GM06990 (cell line): Measurements from ENCODE around the gene UBAP1L.

Experiments used
- DNase-seq: peaks from one replicate; pipeline ENCODE4 v3.0.0-alpha.2; 2011; ENCODE audit not compliant: insufficient read length; ENCODE audit errors: extremely low read depth
- H3K27me3 ChIP-seq: replicated peaks from 2 replicates; pipeline ENCODE4 v1.6.0; 2011; ENCODE audit warnings: low read length; ENCODE audit not compliant: control insufficient read depth, insufficient read depth
- H3K36me3 ChIP-seq: 2 replicates; pipeline ENCODE4 v1.5.1; 2011; ENCODE audit warnings: low read length; ENCODE audit not compliant: control insufficient read depth, insufficient read depth
- H3K4me3 ChIP-seq: replicated peaks from 2 replicates; pipeline ENCODE4 v1.5.1; 2011; ENCODE audit warnings: low read depth, mild to moderate bottlenecking, control low read depth, low read length
- CTCF ChIP-seq: IDR thresholded peaks from 2 replicates; pipeline ENCODE4 v1.5.1; 2011; ENCODE audit warnings: low read length, control low read depth, mild to moderate bottlenecking, inconsistent platforms; ENCODE audit not compliant: insufficient read depth, poor library complexity, severe bottlenecking

The UBAP1L gene

GRCh38 chr15:65130941-65131340 lies 15.9 kb upstream of the UBAP1L start:
- no peak for TF ChIP-seq CTCF
- Histone ChIP-seq H3K27me3 (no peaks in the 10 kb centered on the region), H3K36me3 (peaks cover 20% of the 10 kb centered on the region), H3K4me3 (no peak overlapping the region)
- no peak for DNase-seq

- Histone ChIP-seq H3K4me3 (no peak overlapping the region), H3K27me3 (no peaks in the 10 kb centered on the region), H3K36me3 (peaks cover 23% of the 10 kb centered on the region)
- no peak for TF ChIP-seq CTCF
- no peak for DNase-seq
Measured at GRCh38 chr15:65115542-65115941, 542 bp upstream of the UBAP1L start.

- H3K36me3 ChIP-seq, result peaks cover 10% of the 10 kb centered on the region
- DNase-seq, result no peak
- H3K27me3 ChIP-seq, result no peaks in the 10 kb centered on the region
- TF ChIP-seq CTCF, result no peak
- no peak overlapping the region for H3K4me3 ChIP-seq
Measured at GRCh38 chr15:65110676-65111292, 4.2 kb downstream of the UBAP1L start.

- Histone ChIP-seq H3K4me3 (no peak overlapping the region), H3K27me3 (no peaks in the 10 kb centered on the region), H3K36me3 (peaks cover 13% of the 10 kb centered on the region)
- TF ChIP-seq CTCF, result no peak
- DNase-seq, result no peak
Measured at GRCh38 chr15:65106011-65106590, 8.9 kb downstream of the UBAP1L start.

- no peak for TF ChIP-seq CTCF
- Histone ChIP-seq H3K27me3 (no peaks in the 10 kb centered on the region), H3K36me3 (peaks cover 17% of the 10 kb centered on the region), H3K4me3 (no peak overlapping the region)
- DNase-seq, result no peak
Measured at GRCh38 chr15:65105038-65105437, 10.0 kb downstream of the UBAP1L start.
